ENCODE results near the gene LGALS12.

DNA sequence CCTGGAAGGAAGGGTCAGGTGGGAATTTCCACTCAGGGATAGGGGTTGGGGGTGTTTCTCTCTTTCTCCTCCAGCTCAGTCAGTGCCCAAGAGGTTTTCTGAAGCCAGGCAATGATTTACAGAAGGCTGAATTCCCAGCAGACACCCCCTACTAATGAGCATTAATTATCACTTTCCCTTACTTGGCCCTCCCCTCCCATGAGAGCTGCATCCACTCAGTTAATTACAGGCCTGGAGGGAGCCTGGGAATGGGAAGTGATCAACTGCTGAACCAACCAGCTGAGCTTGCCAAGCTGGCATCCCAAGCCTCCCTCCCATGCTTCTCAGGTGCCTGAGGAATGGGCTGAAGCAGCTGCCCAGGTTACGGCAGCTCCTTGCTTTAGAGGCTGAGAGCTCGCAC, 992 bp downstream of the LGALS12 start:
- TF ChIP-seq, protein P1, sequence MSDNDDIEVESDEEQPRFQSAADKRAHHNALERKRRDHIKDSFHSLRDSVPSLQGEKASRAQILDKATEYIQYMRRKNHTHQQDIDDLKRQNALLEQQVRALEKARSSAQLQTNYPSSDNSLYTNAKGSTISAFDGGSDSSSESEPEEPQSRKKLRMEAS (IDR thresholded peaks at IDR 0.05): no peak
- TF ChIP-seq NFIC (IDR thresholded peaks at IDR 0.05): no peak
- TF ChIP-seq TEAD4 (IDR thresholded peaks at IDR 0.05): no peak
- TF ChIP-seq YY1 (IDR thresholded peaks at IDR 0.05; ENCODE audit: low read depth): no peak
- TF ChIP-seq TAF1 (IDR thresholded peaks at IDR 0.05; ENCODE audit: low read depth): no peak
- TF ChIP-seq CEBPB (IDR thresholded peaks at IDR 0.05): no peak
- no peak for TF ChIP-seq EP300 (IDR thresholded peaks at IDR 0.05; ENCODE audit: borderline replicate concordance)
- TF ChIP-seq, protein P2, sequence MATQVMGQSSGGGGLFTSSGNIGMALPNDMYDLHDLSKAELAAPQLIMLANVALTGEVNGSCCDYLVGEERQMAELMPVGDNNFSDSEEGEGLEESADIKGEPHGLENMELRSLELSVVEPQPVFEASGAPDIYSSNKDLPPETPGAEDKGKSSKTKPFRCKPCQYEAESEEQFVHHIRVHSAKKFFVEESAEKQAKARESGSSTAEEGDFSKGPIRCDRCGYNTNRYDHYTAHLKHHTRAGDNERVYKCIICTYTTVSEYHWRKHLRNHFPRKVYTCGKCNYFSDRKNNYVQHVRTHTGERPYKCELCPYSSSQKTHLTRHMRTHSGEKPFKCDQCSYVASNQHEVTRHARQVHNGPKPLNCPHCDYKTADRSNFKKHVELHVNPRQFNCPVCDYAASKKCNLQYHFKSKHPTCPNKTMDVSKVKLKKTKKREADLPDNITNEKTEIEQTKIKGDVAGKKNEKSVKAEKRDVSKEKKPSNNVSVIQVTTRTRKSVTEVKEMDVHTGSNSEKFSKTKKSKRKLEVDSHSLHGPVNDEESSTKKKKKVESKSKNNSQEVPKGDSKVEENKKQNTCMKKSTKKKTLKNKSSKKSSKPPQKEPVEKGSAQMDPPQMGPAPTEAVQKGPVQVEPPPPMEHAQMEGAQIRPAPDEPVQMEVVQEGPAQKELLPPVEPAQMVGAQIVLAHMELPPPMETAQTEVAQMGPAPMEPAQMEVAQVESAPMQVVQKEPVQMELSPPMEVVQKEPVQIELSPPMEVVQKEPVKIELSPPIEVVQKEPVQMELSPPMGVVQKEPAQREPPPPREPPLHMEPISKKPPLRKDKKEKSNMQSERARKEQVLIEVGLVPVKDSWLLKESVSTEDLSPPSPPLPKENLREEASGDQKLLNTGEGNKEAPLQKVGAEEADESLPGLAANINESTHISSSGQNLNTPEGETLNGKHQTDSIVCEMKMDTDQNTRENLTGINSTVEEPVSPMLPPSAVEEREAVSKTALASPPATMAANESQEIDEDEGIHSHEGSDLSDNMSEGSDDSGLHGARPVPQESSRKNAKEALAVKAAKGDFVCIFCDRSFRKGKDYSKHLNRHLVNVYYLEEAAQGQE (IDR thresholded peaks at IDR 0.05; ENCODE audit: low read depth): no peak
- TF ChIP-seq, protein P3, sequence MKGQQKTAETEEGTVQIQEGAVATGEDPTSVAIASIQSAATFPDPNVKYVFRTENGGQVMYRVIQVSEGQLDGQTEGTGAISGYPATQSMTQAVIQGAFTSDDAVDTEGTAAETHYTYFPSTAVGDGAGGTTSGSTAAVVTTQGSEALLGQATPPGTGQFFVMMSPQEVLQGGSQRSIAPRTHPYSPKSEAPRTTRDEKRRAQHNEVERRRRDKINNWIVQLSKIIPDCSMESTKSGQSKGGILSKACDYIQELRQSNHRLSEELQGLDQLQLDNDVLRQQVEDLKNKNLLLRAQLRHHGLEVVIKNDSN (IDR thresholded peaks at IDR 0.05): no peak
- TF ChIP-seq ZBTB7A (IDR thresholded peaks at IDR 0.05; ENCODE audit: low read depth): no peak
- no peak for TF ChIP-seq EGR1 (IDR thresholded peaks at IDR 0.05)
- TF ChIP-seq RAD21 (IDR thresholded peaks at IDR 0.05; ENCODE audit: low read depth): no peak
- no peak for TF ChIP-seq TCF12 (IDR thresholded peaks at IDR 0.05; ENCODE audit: low read depth)
- no peak for TF ChIP-seq CREB1 (IDR thresholded peaks at IDR 0.05; ENCODE audit: low read depth)

Measured in Ishikawa (cell line).